ENCODE results near the gene KCNJ1. TPM values are rescaled to one million over a fixed set of nuclear protein-coding genes. Genes with fewer than 3 reads are reported as not detected.

KCNJ1 gene
- total RNA-seq, 1 donor from 2014 or later, result under 0.01 TPM

- Histone ChIP-seq H3K4me3 (ENCODE audit: low read depth, low read length) (no peak overlapping the region), H3K27me3 (ENCODE audit: control insufficient read depth, insufficient read depth, low read length) (no peaks in the 10 kb centered on the region), H3K36me3 (ENCODE audit: control insufficient read depth, insufficient read depth, low read length) (peaks cover 2% of the 10 kb centered on the region)
- TF ChIP-seq CTCF (IDR thresholded peaks at IDR 0.05; ENCODE audit: insufficient read depth, low read length, severe bottlenecking), result no peak
- FAIRE-seq (no peak), DNase-seq (ENCODE audit: low read depth) (no peak)
Measured at GRCh38 chr11:128913806-128914205, 46.7 kb upstream of the KCNJ1 start.

- DNase-seq (ENCODE audit: low read depth) (no peak), FAIRE-seq (peak; percentile 13)
- H3K36me3 ChIP-seq (ENCODE audit: control insufficient read depth, insufficient read depth, low read length), result peaks cover 2% of the 10 kb centered on the region
- no peak overlapping the region for H3K4me3 ChIP-seq (ENCODE audit: low read depth, low read length)
- H3K27me3 ChIP-seq (ENCODE audit: control insufficient read depth, insufficient read depth, low read length), result no peaks in the 10 kb centered on the region
- no peak for TF ChIP-seq CTCF (IDR thresholded peaks at IDR 0.05; ENCODE audit: insufficient read depth, low read length, severe bottlenecking)
Measured at GRCh38 chr11:128911701-128912100, 44.6 kb upstream of the KCNJ1 start.

GRCh38 chr11:128911239-128911638 is 44.1 kb upstream of the KCNJ1 start:
- H3K4me3 ChIP-seq (ENCODE audit: low read depth, low read length), result no peak overlapping the region
- DNase-seq (ENCODE audit: low read depth) (no peak), FAIRE-seq (peak; percentile 66)
- TF ChIP-seq CTCF (IDR thresholded peaks at IDR 0.05; ENCODE audit: insufficient read depth, low read length, severe bottlenecking), result no peak
- peaks cover 2% of the 10 kb centered on the region for H3K36me3 ChIP-seq (ENCODE audit: control insufficient read depth, insufficient read depth, low read length)
- no peaks in the 10 kb centered on the region for H3K27me3 ChIP-seq (ENCODE audit: control insufficient read depth, insufficient read depth, low read length)

GRCh38 chr11:128910576-128910975 is 43.5 kb upstream of the KCNJ1 start:
- Histone ChIP-seq H3K27me3 (ENCODE audit: control insufficient read depth, insufficient read depth, low read length) (no peaks in the 10 kb centered on the region), H3K36me3 (ENCODE audit: control insufficient read depth, insufficient read depth, low read length) (peaks cover 2% of the 10 kb centered on the region), H3K4me3 (ENCODE audit: low read depth, low read length) (no peak overlapping the region)
- FAIRE-seq, result no peak
- TF ChIP-seq CTCF (IDR thresholded peaks at IDR 0.05; ENCODE audit: insufficient read depth, low read length, severe bottlenecking), result no peak
- no peak for DNase-seq (ENCODE audit: low read depth)

GRCh38 chr11:128909438-128910125 is 42.5 kb upstream of the KCNJ1 start:
- Histone ChIP-seq H3K4me3 (ENCODE audit: low read depth, low read length) (no peak overlapping the region), H3K36me3 (ENCODE audit: control insufficient read depth, insufficient read depth, low read length) (peaks cover 2% of the 10 kb centered on the region), H3K27me3 (ENCODE audit: control insufficient read depth, insufficient read depth, low read length) (no peaks in the 10 kb centered on the region)
- FAIRE-seq (peak; percentile 81), DNase-seq (ENCODE audit: low read depth) (peak; percentile 82)
- TF ChIP-seq CTCF (IDR thresholded peaks at IDR 0.05; ENCODE audit: insufficient read depth, low read length, severe bottlenecking), result no peak

All from bronchial epithelial cell (primary cell).